Skeletal muscle cell (primary cell): ENCODE measurements around the gene TSEN2.
"Not testable (repeated sequence)": the region's sequence is repeated elsewhere in the genome, so short reads cannot be mapped to it uniquely, and the experiment has no call there.

Experiments used
- DNase-seq: peaks from one replicate; pipeline ENCODE4 v3.0.0-alpha.2; 2010; ENCODE audit warnings: low read depth
- H3K4me3 ChIP-seq: 2 replicates; pipeline ENCODE4 v1.5.1; 2011; ENCODE audit warnings: low read depth, mild to moderate bottlenecking, control low read depth, low read length, moderate library complexity

TSEN2 gene

DNA sequence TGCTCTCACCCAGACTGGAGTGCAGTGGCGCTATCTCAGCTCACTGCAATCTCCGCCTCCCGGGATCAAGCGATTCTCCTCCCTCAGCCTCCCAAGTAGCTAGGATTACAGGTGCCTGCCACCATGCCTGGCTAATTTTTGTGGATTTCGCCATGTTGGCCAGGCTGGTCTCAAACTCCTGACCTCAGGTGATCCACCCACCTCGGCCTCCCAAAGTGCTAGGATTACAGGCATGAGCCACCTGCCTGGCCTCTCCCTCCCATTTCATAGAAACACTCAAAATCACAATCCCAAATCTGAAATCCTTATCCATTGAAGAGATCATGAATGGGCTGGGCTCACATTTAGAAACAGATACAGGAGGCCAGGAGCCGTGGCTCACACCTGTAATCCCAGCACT, 15.1 kb upstream of the TSEN2 start:
- not testable (repeated sequence) for H3K4me3 ChIP-seq, DNase-seq

DNA sequence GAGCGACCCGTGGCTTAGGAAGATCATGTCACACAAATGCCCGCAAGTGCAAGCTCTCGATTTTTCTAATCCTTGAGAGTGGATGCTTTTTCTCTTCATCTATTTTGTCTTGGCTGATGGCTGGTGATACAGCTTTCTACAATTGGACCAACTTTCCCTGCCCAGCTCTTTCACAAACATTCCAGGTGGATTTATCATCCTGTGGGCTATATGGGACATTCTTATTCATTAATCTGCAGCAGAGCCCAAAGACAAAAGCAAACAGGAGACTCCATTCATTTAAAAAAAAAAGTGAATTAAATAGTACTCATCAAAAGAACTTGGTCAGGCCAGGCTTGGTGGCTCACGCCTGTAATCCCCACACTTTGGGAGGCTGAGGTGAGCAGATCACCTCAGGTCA, 14.2 kb upstream of the TSEN2 start:
- no peak for DNase-seq
- H3K4me3 ChIP-seq = no peak overlapping the region

DNA sequence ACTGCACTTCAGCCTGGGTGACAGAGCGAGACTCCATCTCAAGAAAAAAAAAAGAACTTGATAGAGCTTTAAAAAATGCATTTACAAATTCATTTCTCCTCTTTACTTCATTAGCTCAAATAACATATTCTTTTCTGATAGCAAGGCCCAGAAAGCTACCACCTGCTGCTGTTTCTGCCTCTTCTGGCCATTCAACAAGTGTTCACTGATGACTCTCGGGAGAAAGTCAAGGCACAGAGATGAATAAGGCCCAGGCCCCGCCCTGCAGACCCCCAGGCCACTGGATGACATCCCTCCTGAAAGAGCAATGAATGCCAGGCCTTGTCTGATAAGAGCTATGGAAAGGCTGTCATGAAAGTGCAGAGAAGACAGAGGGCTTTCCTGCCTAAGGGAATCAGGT, 13.6 kb upstream of the TSEN2 start:
- DNase-seq = no peak
- no peak overlapping the region for H3K4me3 ChIP-seq

DNA sequence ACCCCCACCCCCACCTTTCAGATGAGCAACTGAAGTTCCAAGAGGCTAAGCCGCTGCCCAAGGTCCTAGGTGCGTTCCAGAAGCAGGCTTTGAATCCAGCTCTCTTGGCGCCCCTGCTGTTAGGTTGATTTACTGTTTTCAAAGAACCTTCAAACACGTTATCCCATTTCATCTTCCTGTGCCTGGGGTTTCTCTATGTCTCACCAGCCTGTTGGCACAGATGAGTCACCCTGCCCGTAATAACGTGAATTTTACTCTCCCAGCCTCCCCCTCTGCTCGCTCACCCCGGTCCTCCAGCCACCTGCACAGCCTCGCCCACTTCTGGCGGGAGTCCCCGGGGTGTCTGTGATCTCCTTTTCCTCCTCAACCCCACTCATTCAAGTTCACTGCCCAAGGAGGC, 13.0 kb upstream of the TSEN2 start:
- H3K4me3 ChIP-seq = no peak overlapping the region
- DNase-seq = no peak

DNA sequence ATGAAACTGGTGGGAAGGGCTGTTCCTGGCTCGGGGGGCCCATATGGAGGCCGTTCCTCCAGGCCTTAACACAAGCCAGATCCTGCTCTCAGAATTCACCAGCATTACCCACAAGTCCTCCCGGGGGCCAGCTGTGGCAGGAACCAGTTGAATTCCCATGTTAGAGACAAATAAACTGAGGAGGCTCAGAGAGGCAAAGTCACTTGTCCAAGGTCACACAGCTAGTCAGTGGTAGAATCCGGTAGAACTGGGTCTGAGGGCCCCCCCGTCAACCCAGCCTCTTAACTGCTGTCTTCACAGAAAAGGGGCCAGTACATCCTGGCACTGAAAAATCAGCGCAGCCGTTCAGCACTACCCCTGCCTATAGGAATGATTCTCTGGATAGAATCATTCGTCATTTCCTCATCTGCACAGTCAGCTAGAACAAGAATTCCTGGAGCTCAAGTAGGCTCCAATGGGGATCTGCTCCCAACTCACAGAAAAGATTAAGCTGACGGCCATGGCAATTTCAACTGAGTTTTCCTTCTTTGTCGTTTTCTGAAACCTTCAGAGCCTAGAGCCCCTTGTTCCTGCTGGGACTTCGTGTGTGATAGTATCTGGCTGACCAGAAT, 12.2 kb upstream of the TSEN2 start:
- no peak overlapping the region for H3K4me3 ChIP-seq
- no peak for DNase-seq

DNA sequence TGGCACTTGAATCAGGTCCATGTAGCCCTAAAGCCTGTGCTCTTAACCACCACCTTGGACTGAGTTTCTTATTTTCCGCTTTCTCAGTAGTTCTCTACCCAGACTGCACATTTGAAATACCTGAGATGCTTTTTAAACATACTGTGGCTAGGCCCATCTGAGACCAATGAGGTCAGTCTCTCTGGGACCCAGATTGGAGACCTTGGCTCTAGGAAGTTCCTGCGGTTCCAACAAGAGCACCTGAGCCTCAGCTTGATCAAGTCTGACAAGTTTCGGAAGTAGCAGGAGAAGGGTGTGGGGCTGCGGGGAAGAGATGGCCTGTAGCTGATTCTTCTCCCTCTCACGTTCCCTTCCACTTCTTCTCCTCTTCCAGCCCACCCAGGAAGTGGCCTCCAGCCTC, 11.5 kb upstream of the TSEN2 start:
- H3K4me3 ChIP-seq = no peak overlapping the region
- DNase-seq = no peak

DNA sequence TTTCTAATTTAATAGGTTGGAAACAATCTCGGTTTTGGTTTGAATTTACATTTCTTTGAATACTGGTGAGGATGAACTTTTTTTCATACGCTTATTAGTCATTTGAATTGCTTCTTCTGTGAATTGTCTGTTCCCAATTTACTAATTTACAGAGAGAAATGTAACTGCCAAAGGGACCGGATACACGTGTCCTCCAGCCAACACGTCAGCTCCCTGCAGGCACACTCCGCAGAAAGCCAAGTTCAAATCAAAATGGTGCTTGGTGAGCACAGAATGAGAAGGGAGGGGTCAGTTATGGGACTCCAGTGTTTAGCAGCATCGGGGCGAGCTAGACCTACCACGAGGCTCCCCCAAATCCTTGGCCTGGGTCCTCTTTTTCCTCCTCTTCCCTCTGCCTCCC, 10.8 kb upstream of the TSEN2 start:
- DNase-seq = no peak
- no peak overlapping the region for H3K4me3 ChIP-seq

DNA sequence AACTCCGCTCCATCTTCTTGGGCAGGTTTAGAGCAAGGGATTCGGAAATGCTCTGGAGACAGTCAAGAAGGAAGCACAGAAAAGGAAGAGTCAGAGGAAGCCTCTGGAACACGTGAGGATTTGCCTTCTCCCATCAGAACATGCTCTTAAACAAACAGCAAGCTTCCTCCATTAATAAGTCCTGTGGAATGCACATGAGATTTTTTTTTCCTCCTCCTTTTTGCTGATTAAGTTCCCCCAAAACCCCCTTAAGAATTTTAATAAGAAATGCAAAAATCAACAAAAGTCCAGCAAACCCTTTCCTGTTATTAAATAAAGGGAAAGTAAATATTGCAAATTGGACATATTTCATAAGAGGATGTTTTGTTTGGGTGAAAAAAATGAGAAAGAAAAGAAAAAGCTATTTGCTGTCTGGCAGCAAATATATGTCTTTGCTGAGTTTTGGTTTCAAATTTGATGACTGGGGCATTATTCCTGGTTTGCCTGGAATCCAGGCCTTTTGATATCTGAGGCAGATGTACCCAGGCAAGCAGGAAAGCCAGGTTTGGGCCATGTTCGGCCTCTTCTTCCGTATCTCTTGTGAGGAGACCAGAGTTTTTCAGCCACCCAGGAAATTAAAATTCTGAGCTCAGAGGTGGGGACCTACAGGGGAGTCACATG, 7.9 kb upstream of the TSEN2 start:
- peak; percentile 57 for DNase-seq
- H3K4me3 ChIP-seq = no peak overlapping the region

DNA sequence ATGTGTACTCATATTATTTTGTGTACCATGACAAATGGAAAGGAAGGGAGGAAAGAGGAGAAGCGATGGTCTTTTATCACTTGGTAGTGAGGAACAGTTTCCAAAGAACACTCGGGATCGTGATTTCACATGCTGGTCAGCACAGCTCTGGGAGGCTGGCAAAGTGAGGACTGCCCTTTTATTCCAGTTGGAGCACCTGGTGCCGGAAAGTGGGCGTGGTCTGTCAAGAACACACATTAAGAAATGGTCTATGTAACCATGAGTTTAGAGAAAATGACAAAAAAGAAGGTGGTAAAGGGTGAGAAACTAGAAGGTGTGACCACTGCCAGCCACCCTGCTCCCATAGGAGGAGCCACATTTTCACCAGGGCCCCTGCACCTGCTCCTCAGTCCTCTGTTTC, 7.0 kb upstream of the TSEN2 start:
- no peak for DNase-seq
- H3K4me3 ChIP-seq = no peak overlapping the region

DNA sequence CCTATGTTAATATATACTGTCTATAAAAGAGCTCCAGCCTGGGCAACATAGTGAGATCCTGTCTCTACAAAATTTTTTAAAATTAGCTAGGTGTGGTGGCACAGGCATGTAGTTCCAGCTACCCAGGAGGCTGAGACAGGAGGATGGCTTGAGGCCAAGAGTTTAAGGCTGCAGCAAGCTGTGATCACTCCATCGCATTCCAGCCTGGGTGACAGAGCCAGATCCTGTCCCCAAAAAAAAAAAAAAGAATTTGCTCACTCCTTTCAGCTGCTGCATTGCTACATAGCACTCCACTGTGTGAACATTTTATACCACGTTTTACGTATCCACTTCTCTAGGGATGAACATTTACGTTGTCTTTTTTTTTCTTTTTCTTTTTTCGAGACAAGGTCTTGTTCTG, 6.0 kb upstream of the TSEN2 start:
- no peak overlapping the region for H3K4me3 ChIP-seq
- DNase-seq = no peak

DNA sequence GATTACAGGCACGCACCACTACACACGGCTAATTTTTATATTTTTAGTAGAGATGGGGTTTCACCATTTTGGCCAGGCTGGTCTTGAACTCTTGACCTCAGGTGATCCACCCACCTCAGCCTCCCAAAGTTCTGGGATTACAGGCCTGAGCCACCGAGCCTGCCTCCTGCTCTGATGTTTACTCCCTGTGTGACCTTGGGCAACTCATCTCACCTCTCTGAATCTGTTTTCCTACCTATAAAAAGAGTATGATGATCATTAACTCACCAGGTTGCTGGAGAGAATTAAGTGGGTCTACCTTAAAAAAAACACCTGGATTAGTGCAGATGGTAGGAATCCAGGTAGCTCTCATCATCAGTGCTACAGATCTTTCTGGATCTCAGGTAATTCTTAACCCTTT, 5.1 kb upstream of the TSEN2 start:
- DNase-seq, H3K4me3 ChIP-seq: not testable (repeated sequence)

DNA sequence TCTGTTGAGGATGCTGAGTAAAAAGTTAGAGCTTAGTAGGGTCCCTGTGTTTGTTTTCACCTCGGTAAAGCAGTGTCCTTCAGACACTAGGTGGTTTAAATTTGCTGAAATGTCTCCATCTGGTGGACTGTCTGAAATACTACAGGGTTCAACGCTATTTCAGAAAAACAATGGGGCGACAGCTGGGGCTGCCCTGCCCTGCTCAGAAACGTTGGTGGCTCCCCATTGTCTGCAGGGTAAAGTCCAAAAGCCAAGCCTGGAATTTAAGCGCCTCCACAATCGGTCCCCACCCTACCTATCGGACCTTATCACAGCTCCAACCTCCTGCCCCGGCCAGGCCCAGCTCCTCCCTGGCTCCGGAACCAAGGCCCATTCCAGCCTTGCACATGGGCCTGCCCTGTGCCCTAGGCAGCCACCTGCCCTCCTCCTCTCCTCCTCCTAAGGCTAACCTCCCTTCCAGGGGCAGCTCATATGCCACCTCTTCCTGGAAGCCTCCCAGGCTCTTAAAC, 4.3 kb upstream of the TSEN2 start:
- H3K4me3 ChIP-seq = no peak overlapping the region
- no peak for DNase-seq

DNA sequence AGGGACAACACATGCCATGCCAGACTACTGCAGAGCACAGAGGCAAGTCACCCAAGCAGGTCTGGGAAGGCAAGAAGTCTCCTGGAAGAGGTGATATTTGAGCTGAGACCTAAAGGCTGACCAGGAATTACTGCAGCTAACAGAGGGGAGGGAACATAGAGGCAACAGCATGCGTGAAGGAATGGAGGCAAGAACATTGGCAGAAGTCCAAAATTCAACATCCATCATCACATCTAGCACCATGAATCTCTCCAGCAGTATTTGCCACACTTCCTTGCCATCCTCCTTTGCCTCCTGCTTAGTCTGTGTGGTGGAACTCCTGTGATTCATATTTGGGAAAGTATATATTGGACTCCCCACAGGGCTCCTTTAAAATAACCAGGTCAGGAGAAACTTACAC, 870 bp upstream of the TSEN2 start:
- DNase-seq = no peak

DNA sequence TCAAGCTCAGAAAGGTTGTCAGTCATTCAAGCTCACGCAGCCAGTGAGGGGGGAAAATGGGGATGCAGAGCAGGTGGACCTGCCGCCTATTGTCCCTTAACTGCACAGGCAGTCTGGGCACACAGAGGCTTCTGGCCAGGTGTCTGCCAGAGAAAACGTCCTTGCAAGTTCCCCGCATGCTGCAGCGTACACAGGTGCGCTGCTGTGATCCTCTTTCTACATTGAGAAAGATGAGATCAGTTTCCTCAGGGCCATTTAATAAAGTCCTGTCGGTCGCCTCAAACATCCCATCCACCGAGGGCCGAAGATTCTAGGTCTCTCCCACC, 445 bp upstream of the TSEN2 start:
- DNase-seq = no peak

More for the DNA sequence above, 870 bp upstream of the TSEN2 start:
- H3K4me3 ChIP-seq = peak overlapping the region; percentile 86

DNA sequence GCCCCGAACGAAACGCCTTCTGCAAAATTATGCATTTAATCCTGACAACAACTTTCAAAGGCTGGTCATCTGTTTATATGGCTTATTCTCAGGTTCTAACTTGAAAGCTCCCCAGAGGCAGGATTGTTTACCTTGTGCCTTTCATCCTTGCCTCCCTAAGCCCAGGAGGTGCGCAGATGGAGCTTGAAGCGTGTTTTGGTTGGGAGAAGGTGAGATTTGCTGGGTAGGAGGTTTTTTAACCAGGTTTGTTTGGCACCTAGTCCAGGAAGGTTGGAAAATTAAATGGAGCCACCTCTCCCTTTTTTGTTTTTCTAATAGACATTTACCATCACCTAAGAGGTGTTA, 675 bp downstream of the TSEN2 start:
- DNase-seq = no peak
- peak overlapping the region; percentile 86 for H3K4me3 ChIP-seq

More for the DNA sequence above, 445 bp upstream of the TSEN2 start:
- peak overlapping the region; percentile 86 for H3K4me3 ChIP-seq

DNA sequence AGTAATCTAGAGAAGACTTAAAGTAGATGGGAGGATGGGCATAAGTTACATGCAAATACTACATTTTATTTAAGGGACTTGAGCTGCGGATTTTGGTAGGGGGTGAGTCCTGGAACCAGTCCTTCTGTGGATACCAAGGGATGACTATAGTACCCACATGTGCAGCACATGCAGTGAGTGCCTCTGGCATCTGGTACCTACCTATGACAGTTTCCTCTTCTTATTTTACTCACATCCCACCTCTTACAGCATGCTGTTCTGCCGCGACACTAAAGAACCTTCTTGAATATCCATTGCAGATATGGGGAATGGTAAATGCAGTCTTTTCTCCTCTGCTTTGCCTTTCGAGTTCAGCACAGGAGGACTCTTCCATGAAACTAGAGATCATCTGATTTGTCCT, 1.7 kb downstream of the TSEN2 start:
- no peak overlapping the region for H3K4me3 ChIP-seq
- no peak for DNase-seq

DNA sequence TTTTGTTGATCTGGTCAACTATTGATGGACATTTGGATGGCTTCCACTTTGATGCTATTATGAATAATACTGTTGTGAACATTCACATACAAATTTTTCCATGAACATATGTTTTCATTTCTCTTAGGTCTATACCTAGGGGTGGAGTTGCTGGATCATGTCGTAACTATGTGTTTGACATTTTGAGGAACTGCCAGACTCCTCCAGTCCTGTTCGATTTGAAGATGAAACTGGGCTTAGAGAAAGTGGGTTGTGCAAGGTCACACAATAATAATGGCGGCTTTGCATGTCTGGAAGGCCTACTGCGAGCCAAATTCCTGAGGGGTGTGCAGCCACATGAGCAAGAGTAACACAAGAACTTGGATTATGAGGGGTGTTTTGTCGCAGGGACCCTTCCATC, 2.6 kb downstream of the TSEN2 start:
- no peak overlapping the region for H3K4me3 ChIP-seq
- no peak for DNase-seq

DNA sequence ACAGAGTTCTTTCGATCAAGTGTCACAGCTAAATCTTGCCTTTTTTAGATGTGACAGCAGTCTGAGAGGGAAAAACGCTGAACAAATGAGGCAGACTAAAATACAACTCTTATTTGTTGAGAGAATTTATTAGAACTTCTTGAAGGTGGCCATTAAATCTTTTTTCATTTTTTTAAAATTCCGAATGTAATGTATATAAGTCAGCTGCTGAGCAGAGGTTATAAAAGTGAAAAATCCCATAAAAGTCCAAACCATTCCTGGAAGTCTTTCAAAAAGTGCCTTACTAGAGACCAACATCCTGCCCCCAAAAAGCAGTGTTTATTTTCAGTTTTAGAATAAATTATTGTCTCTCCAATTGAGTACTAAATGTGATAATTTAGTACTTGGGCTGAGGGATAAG, 3.1 kb downstream of the TSEN2 start:
- DNase-seq = no peak

DNA sequence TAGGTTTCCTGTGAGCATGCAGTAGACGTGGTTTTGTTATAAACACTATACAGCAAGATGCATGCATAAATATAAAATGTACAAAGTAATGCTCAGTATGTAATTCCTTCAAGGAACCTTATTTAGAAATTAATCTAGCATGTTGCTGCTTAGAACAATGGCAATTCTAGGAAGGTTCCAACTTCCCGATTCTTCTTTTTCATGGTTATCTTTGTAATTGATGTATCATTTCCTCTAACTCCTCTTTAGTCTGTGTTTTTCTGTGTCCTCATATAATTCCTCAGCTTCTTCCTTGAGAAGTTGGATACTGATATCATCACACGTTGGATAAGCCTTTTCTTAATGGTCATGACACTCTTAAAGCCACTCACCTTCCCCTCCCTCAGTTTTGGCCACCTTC, 3.5 kb downstream of the TSEN2 start:
- DNase-seq = no peak
- no peak overlapping the region for H3K4me3 ChIP-seq

More for the DNA sequence above, 3.1 kb downstream of the TSEN2 start:
- H3K4me3 ChIP-seq = no peak overlapping the region

DNA sequence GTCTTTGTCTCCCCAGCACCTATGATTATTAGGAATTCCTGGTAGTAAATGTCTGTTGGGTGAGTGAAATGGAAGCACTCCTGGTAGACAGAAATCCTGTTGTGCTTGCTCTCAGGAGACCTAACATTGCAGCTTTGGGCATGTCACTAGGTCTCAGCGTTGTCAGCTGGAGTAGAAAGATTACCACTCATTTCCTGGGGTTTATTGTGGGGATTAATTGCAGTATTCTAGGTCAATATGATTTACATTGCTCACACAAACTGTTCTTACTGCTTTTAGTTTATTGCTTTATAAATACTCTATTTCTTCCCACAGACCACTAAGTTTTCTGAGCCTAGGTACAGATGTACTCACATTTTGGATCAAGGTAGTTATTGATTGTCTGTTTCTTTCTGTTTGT, 5.1 kb downstream of the TSEN2 start:
- no peak overlapping the region for H3K4me3 ChIP-seq
- no peak for DNase-seq

DNA sequence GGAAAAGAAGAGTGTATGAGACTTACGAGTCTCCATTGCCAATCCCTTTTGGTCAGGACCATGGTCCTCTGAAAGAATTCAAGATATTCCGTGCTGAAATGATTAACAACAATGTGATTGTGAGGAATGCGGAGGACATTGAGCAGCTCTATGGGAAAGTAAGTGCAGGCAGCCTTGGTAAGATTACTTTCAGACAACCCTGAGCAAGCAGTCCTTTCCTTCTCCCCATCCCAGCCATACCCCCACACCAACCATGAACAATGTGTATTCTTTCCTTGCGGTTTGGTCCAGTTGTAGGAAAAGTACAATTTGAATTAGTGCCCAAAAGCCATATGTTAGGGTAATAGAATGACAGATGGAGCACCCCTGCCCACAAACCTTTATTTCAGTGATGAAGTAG, 5.6 kb downstream of the TSEN2 start:
- DNase-seq = no peak
- H3K4me3 ChIP-seq = no peak overlapping the region

DNA sequence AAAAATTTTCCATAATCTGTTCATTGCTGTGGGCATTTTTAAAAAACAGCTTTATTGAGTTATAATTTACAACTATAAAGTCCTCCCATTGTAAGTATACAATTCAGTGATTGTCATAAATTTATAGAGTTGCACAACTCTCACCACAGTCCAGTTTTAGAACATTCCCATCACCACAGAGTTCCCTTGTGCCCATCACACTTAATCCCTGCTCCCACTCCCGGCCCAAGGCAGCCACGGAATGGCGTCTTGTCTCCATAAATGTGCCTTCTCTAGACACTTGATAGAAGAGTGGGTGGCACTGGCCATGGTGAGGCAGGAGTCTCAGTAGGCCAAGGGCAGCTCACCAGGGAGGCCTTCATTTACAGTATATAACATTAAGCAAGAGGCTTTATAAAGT, 6.3 kb downstream of the TSEN2 start:
- no peak overlapping the region for H3K4me3 ChIP-seq
- peak; percentile 78 for DNase-seq
